ENCODE data around the gene ACKR2. TPM values are rescaled to one million over a fixed set of nuclear protein-coding genes. Genes with fewer than 3 reads are reported as not detected.

ACKR2 gene
- total and polyA plus RNA-seq, 2 experiments from 2014 or later, result 0.35 TPM; not detected in 1

DNA sequence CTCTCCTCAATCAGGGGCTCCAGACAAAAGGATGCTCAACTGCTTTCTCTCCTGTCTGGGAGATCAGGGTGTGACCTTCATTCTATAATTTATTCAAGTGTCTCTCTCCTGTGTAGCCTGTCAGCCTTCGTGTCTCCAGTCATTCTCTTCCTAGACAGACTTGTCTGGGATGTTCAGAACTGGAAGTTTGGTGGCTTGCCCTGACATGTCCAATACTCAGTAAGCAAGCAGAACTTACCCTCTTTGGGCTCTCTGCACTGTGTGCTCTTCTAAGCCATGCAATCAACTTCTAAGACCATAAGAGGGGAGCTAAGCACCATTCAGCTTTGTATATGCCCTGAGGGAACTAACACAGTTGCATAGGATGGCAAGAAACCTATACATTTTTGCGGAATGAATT, 14.1 kb downstream of the ACKR2 start:
- no peak overlapping the region for H3K4me2 ChIP-seq
- Mint-ChIP-seq H3K27ac (no peak overlapping the region), H3K36me3 (ENCODE audit: low read depth) (no peaks in the 10 kb centered on the region), H3K27me3 (ENCODE audit: insufficient read depth, low read depth, poor library complexity) (peaks cover 4% of the 10 kb centered on the region), H3K9me3 (no peaks in the 10 kb centered on the region; the same call in 2 of the 3 replicates), H3K4me1 (peaks cover 8% of the 10 kb centered on the region; the same call in 2 of the 3 replicates), H3K4me3 (no peak overlapping the region)
- no peaks in the 10 kb centered on the region for H3K27me3 ChIP-seq (ENCODE audit: insufficient read depth)
- H3K27ac ChIP-seq (ENCODE audit: low read depth), result no peak overlapping the region
- no peaks in the 10 kb centered on the region for H3K9me2 ChIP-seq (ENCODE audit: insufficient read depth)
- TF ChIP-seq, protein P1, sequence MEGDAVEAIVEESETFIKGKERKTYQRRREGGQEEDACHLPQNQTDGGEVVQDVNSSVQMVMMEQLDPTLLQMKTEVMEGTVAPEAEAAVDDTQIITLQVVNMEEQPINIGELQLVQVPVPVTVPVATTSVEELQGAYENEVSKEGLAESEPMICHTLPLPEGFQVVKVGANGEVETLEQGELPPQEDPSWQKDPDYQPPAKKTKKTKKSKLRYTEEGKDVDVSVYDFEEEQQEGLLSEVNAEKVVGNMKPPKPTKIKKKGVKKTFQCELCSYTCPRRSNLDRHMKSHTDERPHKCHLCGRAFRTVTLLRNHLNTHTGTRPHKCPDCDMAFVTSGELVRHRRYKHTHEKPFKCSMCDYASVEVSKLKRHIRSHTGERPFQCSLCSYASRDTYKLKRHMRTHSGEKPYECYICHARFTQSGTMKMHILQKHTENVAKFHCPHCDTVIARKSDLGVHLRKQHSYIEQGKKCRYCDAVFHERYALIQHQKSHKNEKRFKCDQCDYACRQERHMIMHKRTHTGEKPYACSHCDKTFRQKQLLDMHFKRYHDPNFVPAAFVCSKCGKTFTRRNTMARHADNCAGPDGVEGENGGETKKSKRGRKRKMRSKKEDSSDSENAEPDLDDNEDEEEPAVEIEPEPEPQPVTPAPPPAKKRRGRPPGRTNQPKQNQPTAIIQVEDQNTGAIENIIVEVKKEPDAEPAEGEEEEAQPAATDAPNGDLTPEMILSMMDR (conservative IDR thresholded peaks at IDR 0.05; ENCODE audit: low read depth in 2 of 2), result no peak
- TF ChIP-seq EZH2 (IDR thresholded peaks at IDR 0.05; ENCODE audit: low read depth, unreplicated experiment) (no peak), ZNF331 (CRISPR knock-in tag; IDR thresholded peaks at IDR 0.05; ENCODE audit: low read depth) (no peak), ZNF114 (CRISPR knock-in tag; IDR thresholded peaks at IDR 0.05) (no peak), CREB1 (CRISPR knock-in tag; IDR thresholded peaks at IDR 0.05; ENCODE audit: low read depth) (no peak), NANOG (IDR thresholded peaks at IDR 0.05; ENCODE audit: borderline replicate concordance) (no peak), STAT1 (IDR thresholded peaks at IDR 0.05; ENCODE audit: unreplicated experiment) (no peak), POLR2AphosphoS5 (IDR thresholded peaks at IDR 0.05; ENCODE audit: low read depth) (no peak), JUNB (IDR thresholded peaks at IDR 0.05; ENCODE audit: unreplicated experiment) (no peak), EZH2phosphoT487 (IDR thresholded peaks at IDR 0.05; ENCODE audit: unreplicated experiment) (no peak)
- TF ChIP-seq, protein P2, sequence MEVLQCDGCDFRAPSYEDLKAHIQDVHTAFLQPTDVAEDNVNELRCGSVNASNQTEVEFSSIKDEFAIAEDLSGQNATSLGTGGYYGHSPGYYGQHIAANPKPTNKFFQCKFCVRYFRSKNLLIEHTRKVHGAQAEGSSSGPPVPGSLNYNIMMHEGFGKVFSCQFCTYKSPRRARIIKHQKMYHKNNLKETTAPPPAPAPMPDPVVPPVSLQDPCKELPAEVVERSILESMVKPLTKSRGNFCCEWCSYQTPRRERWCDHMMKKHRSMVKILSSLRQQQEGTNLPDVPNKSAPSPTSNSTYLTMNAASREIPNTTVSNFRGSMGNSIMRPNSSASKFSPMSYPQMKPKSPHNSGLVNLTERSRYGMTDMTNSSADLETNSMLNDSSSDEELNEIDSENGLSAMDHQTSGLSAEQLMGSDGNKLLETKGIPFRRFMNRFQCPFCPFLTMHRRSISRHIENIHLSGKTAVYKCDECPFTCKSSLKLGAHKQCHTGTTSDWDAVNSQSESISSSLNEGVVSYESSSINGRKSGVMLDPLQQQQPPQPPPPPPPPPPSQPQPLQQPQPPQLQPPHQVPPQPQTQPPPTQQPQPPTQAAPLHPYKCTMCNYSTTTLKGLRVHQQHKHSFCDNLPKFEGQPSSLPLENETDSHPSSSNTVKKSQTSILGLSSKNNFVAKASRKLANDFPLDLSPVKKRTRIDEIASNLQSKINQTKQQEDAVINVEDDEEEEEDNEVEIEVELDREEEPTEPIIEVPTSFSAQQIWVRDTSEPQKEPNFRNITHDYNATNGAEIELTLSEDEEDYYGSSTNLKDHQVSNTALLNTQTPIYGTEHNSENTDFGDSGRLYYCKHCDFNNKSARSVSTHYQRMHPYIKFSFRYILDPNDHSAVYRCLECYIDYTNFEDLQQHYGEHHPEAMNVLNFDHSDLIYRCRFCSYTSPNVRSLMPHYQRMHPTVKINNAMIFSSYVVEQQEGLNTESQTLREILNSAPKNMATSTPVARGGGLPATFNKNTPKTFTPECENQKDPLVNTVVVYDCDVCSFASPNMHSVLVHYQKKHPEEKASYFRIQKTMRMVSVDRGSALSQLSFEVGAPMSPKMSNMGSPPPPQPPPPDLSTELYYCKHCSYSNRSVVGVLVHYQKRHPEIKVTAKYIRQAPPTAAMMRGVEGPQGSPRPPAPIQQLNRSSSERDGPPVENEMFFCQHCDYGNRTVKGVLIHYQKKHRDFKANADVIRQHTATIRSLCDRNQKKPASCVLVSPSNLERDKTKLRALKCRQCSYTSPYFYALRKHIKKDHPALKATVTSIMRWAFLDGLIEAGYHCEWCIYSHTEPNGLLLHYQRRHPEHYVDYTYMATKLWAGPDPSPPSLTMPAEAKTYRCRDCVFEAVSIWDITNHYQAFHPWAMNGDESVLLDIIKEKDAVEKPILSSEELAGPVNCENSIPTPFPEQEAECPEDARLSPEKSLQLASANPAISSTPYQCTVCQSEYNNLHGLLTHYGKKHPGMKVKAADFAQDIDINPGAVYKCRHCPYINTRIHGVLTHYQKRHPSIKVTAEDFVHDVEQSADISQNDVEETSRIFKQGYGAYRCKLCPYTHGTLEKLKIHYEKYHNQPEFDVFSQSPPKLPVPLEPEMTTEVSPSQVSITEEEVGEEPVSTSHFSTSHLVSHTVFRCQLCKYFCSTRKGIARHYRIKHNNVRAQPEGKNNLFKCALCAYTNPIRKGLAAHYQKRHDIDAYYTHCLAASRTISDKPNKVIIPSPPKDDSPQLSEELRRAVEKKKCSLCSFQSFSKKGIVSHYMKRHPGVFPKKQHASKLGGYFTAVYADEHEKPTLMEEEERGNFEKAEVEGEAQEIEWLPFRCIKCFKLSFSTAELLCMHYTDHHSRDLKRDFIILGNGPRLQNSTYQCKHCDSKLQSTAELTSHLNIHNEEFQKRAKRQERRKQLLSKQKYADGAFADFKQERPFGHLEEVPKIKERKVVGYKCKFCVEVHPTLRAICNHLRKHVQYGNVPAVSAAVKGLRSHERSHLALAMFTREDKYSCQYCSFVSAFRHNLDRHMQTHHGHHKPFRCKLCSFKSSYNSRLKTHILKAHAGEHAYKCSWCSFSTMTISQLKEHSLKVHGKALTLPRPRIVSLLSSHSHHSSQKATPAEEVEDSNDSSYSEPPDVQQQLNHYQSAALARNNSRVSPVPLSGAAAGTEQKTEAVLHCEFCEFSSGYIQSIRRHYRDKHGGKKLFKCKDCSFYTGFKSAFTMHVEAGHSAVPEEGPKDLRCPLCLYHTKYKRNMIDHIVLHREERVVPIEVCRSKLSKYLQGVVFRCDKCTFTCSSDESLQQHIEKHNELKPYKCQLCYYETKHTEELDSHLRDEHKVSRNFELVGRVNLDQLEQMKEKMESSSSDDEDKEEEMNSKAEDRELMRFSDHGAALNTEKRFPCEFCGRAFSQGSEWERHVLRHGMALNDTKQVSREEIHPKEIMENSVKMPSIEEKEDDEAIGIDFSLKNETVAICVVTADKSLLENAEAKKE (CRISPR knock-in tag; IDR thresholded peaks at IDR 0.05), result no peak
- TF ChIP-seq, protein P3, sequence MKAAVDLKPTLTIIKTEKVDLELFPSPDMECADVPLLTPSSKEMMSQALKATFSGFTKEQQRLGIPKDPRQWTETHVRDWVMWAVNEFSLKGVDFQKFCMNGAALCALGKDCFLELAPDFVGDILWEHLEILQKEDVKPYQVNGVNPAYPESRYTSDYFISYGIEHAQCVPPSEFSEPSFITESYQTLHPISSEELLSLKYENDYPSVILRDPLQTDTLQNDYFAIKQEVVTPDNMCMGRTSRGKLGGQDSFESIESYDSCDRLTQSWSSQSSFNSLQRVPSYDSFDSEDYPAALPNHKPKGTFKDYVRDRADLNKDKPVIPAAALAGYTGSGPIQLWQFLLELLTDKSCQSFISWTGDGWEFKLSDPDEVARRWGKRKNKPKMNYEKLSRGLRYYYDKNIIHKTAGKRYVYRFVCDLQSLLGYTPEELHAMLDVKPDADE (IDR thresholded peaks at IDR 0.05), result no peak
- TF ChIP-seq, protein P4, sequence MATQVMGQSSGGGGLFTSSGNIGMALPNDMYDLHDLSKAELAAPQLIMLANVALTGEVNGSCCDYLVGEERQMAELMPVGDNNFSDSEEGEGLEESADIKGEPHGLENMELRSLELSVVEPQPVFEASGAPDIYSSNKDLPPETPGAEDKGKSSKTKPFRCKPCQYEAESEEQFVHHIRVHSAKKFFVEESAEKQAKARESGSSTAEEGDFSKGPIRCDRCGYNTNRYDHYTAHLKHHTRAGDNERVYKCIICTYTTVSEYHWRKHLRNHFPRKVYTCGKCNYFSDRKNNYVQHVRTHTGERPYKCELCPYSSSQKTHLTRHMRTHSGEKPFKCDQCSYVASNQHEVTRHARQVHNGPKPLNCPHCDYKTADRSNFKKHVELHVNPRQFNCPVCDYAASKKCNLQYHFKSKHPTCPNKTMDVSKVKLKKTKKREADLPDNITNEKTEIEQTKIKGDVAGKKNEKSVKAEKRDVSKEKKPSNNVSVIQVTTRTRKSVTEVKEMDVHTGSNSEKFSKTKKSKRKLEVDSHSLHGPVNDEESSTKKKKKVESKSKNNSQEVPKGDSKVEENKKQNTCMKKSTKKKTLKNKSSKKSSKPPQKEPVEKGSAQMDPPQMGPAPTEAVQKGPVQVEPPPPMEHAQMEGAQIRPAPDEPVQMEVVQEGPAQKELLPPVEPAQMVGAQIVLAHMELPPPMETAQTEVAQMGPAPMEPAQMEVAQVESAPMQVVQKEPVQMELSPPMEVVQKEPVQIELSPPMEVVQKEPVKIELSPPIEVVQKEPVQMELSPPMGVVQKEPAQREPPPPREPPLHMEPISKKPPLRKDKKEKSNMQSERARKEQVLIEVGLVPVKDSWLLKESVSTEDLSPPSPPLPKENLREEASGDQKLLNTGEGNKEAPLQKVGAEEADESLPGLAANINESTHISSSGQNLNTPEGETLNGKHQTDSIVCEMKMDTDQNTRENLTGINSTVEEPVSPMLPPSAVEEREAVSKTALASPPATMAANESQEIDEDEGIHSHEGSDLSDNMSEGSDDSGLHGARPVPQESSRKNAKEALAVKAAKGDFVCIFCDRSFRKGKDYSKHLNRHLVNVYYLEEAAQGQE (IDR thresholded peaks at IDR 0.05; ENCODE audit: unreplicated experiment), result no peak
- 0 out of 2 replicates have a peak, but pooled peaks cover 5% of the 10 kb centered on the region for H3K4me1 ChIP-seq (ENCODE audit: insufficient read depth)
- H3F3A ChIP-seq (replicated peaks; ENCODE audit: low read depth), result no peaks in the 10 kb centered on the region
- DNase-seq (ENCODE audit: low spot score) (no peak), ATAC-seq (no peak)
- no peak overlapping the region for H3K4me3 ChIP-seq
- no peaks in the 10 kb centered on the region for H4K20me1 ChIP-seq (replicated peaks; ENCODE audit: insufficient read depth)
- H3K79me2 ChIP-seq (replicated peaks; ENCODE audit: insufficient read depth), result no peaks in the 10 kb centered on the region
- peak overlapping the region; percentile 87 for H2AFZ ChIP-seq
- H3K36me3 ChIP-seq (ENCODE audit: insufficient read depth), result no peaks in the 10 kb centered on the region

Data from GM23338 (cell line).